HG02884 (cell line): ENCODE measurements around the gene CMYA5.

Experiments
- ATAC-seq: cut with Tn5 transposase; IDR thresholded peaks from one replicate; pipeline ENCODE4 v1.9.1; 2021; ENCODE audit warnings: mild to moderate bottlenecking, moderate library complexity; ENCODE audit not compliant: unreplicated experiment

The CMYA5 gene

DNA sequence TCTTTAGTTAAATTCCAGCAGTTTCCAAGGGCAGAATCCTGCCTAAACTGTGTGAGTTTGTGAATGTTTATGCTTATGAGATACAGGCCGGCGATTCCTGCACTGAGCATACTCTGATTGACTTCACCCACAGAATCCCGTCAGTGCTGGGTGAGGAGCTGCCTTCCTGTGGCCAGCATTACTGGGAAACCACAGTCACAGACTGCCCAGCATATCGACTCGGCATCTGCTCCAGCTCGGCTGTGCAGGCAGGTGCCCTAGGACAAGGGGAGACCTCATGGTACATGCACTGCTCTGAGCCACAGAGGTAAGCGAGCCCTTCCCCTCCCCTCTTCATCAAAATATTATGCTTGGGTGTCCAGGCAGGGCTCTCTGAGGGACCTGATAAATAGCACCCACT is 103.7 kb downstream of the CMYA5 start:
- no peak for ATAC-seq

DNA sequence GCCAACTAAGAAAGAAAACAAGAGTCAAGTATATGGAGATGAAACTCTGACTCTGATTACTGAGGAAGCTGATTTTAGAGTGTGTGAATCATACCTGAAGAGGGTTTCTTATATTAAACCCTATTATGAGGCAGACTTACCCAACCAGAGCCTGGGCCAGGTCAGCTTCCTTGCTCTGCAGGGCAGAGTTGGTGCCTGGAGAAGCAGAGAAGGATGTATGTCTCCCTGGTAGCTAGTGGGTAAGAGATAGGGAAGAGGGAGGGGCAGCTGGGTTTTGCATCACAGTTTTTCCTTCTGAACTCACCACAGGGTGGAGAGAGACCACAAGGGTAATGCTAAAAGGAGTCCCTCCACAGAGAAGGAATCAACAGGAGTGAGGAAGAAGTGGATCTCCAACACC is 104.1 kb downstream of the CMYA5 start:
- ATAC-seq: no peak

DNA sequence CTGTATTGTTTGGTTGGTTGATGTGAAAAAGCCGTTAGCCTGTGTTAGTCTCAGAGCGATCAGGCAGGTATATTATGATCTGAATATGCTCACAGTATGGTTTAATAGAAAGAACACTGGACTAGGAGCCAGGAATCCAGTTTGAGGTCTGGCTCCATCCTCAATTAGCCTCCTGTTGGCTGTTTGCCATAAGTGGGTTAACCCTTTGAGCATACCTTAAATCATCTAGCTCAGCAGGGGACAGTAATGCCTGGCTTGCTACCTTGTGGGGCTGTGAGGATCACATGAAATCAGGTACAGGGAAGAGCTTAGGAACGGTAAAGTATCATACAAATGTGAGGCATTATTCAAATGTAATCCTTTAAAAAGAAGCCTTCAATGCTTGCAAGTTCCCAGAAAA is 104.7 kb downstream of the CMYA5 start:
- ATAC-seq: no peak

DNA sequence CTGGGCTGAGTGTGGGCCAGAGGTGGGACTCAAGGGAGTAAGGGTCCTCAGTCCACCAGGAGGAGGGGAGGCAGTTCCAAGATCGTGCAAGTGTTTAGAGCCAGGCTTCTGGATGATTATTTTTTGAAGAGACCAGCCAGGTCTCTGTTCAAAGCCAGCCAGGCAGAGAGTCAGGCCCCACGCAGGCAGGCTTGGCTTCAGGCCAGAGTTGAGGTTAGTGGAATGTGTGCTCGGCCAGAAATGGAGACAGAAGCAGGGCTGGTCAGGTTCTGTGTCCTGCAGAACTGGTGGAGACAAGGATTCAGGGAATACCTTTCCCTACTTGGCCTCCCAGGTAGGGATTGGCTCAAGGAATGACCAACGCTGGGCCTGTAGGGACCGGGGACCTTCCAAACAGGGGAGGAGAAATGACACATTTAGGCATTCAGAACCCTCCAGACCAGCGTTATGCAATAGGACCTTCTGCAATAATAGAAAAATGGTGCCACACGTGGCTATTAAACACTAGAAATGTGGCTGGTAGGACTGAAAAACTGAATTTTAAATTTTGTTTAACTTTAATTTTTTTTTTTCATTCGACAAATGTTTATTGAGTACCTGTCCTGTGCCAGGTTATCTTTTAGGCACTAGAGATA is 106.2 kb downstream of the CMYA5 start:
- ATAC-seq: no peak

DNA sequence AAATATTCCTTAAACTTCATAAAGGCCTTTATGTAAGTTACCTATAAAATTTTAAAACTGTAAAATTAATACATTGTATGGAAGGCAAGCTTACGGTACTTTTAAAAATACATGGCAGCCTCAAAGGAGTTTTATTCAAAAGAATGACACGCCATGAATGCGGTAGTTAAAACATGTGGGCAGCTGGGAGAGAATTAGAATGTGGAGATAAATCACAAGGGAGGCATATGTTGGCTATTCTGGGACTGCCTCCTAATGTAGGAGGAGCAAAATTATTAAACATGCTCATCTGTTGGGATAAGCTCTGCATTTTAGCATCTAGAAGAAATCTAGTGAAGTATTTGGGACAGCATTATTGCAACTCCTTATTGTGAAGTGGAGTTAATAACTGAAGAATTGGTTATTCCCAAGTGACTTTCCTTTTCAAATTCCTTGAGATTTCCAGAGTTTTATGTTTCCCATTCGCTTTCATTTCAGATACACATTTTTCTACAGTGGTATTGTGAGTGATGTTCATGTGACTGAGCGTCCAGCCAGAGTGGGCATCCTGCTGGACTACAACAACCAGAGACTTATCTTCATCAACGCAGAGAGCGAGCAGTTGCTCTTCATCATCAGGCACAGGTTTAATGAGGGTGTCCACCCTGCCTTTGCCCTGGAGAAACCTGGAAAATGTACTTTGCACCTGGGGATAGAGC is 109.4 kb downstream of the CMYA5 start:
- ATAC-seq: no peak

DNA sequence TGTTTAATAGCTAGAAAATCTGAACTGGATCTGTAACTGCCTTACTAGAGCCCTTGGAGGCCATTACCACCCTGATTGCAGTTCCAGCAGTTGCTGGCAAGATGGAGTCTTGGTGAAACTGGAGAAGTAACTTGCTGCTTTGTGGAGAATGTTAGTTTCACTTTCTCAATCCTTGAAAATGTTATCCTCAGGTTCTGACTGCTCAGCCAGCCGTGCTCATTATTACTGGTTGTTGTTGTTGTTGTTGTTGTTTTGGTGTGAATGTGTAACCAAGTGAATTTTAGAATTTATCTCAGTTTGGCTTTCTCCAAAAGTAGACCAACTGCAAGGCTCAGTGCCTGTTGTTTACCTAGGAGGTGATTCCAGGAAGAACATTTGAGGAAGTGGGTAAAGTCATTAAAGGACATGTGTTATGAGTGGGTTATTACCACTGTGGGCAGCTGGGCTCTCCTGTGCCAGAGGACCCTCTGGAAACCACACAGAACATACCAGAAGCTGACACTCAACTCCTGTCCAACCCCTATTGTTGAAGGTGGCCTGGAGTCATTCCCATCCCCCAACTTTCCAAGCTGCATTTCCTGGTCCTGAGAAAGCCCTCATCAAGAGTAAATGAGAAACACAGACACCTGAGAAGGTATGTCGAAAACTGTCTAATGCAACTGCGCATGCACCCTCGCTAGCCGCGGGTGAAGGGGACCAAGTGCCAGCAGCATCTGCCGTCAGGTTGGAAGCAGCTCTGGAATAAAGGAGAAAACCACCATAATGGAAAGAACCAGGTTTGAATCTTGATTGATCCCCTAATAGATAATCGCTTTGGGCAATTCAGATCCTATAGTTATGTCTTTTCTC is 111.6 kb downstream of the CMYA5 start:
- no peak for ATAC-seq

DNA sequence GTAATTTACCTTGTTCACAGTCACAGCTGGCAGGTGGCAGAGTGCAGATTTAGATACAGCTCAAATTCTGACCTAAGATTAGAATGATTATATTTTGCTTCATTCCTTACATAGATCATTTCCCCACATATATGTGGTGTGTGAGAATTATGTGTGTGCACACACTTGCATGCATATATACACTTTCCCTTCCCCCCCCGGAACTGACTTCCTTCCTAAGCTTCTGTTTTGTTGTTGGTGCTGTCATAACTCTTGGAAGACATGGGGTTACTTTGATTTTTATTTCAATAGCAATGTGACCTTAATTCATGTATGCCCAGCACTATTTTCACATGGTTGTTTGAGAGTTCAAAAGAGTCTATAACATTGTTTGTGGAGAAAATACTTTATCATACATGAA is 112.8 kb downstream of the CMYA5 start:
- no peak for ATAC-seq

DNA sequence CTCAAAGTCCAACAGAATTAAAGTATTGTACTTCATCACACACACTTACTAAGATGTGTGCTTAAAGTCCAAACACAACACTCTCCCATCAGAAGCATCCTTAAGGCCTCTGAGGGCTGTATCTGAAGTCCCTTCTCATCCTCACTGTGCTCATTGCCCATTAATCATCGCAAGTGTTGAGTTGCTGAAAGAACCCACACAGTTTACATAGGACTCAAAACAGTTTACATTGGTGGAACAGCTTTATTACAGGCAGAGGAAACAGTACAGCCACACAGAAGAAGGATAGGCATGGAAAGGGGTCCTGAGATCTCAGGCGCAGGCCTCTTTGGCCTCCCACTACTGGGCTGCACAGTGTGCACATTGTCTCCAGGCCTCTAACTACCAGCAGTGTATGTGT is 113.4 kb downstream of the CMYA5 start:
- ATAC-seq: no peak

DNA sequence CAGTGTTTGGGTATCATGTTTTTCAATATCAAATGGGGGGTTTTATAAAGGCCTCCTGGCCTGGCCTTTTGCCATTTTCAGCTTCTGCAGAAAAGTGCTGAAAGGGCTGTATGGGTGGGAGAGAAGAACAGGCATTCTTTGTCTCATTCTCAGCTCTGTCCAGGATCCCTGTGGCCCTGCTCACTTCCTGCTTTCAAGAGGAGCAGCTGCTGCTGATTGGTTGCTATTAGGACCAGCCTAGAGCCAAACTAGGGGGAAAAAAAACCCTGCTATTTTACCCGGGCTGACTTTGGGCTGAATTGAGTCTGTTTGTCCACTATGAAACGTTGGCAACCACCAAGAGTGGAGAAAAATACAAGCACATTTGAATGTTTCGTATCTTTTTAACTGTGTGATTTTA is 117.1 kb downstream of the CMYA5 start:
- ATAC-seq: no peak

DNA sequence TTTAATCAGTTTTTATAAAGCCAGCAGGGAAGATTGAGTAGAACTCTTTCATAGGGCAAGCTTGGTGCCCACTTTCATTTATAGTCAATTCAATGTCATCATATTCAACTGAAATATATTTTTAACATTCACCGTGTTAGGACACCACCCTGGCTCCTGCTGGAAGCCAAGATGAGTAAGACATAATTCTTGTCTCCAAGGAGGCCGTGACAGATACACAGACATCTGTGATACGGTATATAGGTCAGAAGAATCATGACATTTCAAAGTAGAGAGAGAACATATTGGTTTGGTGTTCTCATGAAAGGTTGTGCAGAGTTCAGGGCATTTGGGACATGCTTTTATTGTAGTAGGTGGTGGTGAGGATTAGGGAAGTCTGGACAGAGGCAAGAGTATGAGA is 120.1 kb downstream of the CMYA5 start:
- no peak for ATAC-seq

DNA sequence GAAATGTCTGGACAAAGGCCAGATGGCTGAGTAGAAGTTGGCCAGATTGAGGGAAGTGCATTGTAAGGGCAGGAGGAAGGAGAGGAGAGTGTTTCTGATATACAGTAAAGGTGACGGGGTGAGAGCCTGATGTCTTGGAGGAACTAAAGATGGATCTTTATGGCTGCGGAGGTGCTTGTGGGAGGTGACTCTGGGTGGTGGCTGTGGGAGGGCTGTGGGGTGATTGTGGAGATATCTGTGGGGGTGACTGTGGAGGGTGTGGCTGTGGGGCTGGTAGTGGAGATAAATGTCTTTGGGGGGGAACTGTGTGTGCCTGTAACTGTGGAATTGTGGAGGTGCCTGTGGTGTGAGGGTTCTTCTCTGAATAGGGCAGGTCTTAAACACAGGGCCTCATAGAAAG is 121.4 kb downstream of the CMYA5 start:
- no peak for ATAC-seq

DNA sequence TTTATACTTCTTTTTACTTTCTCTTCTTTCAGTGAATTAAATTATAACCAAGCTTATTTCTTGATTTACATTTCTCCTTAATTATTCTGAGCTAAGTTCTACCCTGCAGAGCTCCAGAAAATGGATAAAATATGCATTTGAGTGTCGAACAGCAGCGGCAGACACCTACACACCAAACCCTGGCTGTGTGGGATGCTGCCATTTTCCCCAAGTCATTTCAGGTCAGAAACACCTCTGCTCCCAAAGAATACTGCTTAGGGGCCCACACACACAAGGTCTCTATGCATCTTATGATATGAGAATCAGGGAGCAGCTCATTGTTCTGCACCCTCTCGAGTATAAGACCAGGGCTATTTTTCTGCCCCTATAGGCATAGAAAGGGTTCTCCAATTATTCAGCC is 122.3 kb downstream of the CMYA5 start:
- ATAC-seq: no peak

DNA sequence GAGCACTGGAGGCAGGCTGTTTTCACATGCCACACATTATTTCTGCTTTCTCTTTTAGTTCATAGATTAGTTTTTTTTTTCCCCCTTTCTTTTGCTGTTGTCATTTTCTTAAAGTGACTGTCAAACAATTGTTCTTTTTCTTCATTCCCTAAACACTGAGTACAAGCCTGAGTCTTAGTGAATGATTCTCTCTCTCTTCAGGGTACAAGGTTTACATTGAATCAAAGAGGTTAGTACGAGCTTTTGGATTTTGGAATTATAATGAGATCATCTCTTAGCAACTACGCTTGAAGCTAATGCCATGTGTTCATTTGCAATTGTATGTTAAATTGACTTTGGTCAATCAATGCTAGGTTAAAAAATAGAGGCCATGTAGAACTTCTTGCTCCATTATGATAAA is 125.1 kb downstream of the CMYA5 start:
- no peak for ATAC-seq

DNA sequence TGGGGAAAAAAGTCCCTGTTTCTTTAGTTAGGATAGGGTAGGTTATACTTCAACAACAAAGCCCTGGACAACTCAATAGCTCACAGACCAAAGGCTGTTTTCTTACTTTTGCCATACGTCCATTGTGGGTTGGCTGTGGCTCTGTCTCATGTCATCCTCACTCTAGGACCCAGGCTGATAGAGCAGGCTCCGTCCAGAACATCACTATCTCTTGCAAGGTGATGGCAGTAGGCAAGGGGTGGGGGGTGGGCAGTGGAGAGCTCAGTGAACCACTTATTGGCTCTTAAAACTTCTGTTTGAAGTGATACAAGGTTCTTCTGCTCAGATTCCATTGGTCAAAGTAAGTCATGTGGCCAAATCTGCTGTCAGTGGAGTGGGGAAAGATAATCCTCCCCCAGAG is 126.4 kb downstream of the CMYA5 start:
- no peak for ATAC-seq

DNA sequence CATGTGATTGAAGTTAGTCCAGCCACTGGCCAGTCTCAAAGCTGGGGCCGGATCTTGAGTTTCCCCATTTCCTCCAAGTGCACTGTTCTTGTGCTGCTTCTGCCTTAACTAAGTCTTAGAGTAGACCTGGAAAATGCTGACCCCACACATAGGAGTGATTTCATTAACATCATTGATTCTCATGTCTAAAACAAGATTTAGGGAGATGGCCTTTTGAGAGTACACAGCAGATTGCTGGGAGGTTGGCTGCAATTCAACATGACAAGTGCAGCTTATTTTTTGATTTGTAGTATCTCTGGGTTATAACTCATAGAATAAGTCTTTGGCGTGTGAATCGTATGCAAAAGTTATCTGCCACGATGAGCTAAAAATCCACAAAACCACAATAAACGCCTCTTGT is 131.0 kb downstream of the CMYA5 start:
- no peak for ATAC-seq

DNA sequence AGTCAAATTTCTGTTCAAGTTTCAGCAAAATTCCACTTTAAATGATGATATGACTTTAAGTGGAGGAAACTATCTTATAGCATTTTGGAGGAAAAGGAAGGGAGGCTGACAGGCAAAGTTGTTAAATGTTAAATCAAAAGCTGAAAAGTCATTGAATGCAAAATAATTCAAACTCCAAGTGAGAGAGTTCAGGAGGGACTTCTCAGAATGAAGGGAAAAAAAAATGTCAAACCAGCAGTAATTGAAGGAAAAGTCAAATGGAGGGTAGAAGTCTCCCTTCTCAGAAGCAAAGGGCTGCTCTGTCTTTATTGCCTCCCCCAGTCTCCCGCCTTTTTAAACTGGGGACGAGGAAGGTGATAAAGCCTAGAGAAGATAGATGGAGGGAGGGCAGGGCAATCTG is 134.8 kb downstream of the CMYA5 start:
- ATAC-seq: no peak

DNA sequence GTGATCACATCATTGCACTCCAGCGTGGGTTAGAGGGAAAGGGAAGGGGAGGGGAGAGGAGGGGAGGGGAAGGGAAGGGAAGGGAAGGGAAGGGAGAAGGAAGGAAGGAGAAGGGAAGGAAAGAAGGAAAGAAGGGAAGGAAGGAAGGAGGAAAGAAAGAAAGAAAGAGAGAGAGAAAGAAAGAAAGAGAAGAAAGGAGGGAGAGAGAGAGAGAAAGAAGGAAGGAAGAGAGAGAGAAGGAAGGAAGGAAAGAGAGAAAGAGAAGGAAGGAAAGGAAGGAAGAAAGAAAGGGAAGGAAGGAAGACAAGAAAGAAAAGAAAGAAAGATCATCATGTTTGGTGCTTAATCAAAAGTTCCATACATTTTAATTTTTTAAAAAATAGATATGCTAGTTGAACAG is 136.2 kb downstream of the CMYA5 start:
- ATAC-seq: no peak

DNA sequence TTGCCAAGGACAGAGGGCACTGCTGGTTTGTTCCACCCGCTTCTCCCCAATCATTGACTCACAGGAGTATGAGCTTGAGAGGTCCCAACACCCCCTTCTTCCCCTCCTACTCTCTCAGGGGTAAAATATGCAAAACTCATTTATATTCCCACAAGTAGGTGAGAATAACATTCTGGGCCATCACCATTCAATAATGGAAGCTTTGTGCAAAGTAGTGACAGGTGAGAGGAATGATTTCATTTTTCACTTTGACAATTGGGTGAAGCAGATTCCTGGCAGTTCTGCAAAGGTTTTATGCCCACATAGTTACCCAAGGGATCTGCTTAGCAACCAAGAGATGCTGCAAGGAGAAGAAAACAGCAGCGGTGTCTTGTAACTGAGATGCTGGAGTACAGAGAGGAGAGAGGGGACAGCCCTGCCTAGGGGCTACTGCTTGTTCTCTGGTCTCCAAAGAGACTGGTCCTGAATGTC is 137.6 kb downstream of the CMYA5 start:
- no peak for ATAC-seq

DNA sequence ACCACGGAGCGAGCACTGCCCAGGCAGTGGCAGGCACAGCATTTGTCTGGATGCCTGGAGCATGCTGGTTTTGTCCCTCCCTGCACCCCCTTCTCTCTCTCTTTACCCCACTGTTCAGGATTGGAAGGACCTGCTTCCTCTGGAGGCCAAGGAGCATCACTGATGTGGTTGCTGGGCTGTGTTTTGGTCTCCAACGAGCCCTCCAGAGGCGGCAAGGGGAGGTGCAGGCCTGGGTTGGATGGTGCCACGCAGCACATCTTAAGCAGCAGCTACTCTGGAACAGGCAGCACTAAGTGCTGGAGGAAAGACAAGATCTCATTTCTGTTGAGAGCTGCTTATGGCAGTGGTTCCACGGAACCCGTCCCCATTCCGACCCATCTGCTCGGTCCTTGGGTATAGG is 139.6 kb downstream of the CMYA5 start:
- no peak for ATAC-seq

DNA sequence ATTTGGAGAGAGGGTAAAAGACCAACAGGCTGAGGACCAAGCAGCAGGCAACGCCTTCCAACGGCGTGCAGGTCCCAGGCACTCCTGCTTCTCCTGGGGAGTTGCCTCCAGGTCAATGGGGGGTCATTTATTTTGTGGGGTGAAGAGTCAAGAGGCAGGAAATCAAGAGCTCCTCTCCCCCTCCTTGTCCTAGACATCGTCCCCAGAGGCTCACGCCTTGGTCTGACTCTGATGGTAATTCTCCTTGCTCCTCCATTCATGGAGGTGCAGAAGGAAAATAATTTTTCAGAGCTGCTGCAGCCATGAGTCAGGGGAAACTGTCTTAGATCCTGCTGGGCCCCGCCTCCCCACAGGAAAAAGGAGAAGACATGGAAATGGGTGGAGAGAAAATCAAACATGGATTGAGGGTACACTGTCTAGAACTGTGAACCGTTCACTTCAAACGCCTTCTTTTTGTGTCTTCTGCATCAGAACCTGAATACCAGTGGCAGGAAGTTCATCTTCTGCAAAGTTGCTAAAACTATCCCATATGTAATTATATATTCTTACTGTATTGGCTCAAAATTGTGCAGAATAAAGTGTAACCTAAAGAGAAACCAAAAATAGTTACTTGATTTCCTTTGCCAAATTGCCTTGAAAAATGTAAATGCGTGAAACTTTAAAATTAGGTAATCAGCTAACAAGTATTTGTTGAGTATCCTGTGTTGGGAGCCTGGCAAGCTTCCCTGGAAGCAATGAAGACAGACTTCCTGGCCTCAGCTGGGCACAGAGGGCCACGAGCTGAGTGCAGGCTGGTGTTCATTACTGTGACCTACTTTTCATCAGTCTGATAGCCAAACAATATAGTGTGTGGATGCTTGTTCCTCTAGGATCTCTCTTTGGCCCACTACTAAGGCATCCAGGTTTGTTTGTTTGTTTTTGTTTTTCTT is 142.0 kb downstream of the CMYA5 start:
- ATAC-seq: no peak

DNA sequence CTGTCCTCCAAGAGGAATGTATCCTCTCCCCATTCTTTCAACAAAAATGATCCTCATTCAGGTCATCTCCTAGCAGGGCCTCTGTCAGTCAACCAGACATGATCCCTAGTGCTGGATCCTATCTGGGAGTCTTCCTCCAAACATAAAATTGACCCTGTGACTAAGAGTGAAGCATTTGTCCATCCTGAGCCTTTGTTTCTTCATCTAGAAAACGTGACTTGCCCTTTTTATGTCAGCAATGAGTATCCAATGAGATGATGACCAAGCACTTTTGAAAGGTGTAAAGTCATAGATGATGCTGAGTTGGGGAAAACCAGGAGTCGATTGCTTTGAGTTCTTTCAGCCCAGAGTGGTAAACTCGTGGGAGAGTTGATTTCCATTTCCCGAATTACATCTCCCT is 143.3 kb downstream of the CMYA5 start:
- ATAC-seq: no peak
